ENCODE measurements around the gene TOB1. TPM values are rescaled to one million over a fixed set of nuclear protein-coding genes. Genes with fewer than 3 reads are reported as not detected.

TOB1 gene
- total RNA-seq, 1 experiment from 2014 or later = 86.0 TPM

GRCh38 chr17:50899559-50900319 lies 33.6 kb upstream of the TOB1 start (continued):
- no peak for TF ChIP-seq SP1 (IDR thresholded peaks at IDR 0.05; ENCODE audit: low read depth)
- TF ChIP-seq POLR2AphosphoS5 (IDR thresholded peaks at IDR 0.05; ENCODE audit: low read depth, low read length) = no peak

- no peak for TF ChIP-seq JUND (IDR thresholded peaks at IDR 0.05)
- ChIA-PET POLR2A (interaction anchor here (1.8 kb wide), 1 partner anchor 33 kb away, joined by 7 read pairs; the partner anchor contains the start of gene TOB1), RAD21 (ENCODE audit: low non-redundant PET in 1 of 2, low total read pairs in 2 of 2, uncharacterized antibody in 2 of 2, unreplicated experiment in 2 of 2) (no interaction called here), CTCF (no interaction called here)
- intact Hi-C loops (cut with micrococcal nuclease) = no loop called here
- no peak overlapping the region for H3K4me3 ChIP-seq (replicated peaks in 1 of 2; ENCODE audit: low read depth in 1 of 2, low read length in 2 of 2)
- H3K4me2 ChIP-seq (ENCODE audit: low read length) = no peak overlapping the region
- DNase-seq (ENCODE audit: low read depth, low spot score) (no peak), ATAC-seq (0 out of 2 replicates have a peak, but pooled peaks have one; percentile 28)
- H3K79me2 ChIP-seq (ENCODE audit: insufficient read depth, low read length) = no peaks in the 10 kb centered on the region
- no peaks in the 10 kb centered on the region for H3K9me2 ChIP-seq (ENCODE audit: insufficient read depth)
- H2AFZ ChIP-seq (ENCODE audit: low read depth, low read length, poor library complexity, severe bottlenecking) = no peak overlapping the region
- H3K9me3 ChIP-seq (ENCODE audit: control insufficient read depth in 1 of 2, insufficient read depth in 1 of 2, low read depth in 1 of 2, low read length in 2 of 2) = no peaks in the 10 kb centered on the region
- BruUV-seq (replicated peaks) = no TSS peak
- H3K27ac ChIP-seq (ENCODE audit: low read depth, low read length) = no peak overlapping the region
- no peaks in the 10 kb centered on the region for H4K20me1 ChIP-seq (ENCODE audit: insufficient read depth)
- H3K27me3 ChIP-seq (ENCODE audit: insufficient read depth, low read length) = no peaks in the 10 kb centered on the region
- peaks cover 4 to 6% of the 10 kb centered on the region in 2 experiments for H3K4me1 ChIP-seq (ENCODE audit: control insufficient read depth in 1 of 2, insufficient read depth in 2 of 2, low read length in 2 of 2)
- H3K9ac ChIP-seq (ENCODE audit: low read length) = no peak overlapping the region
- H3K36me3 ChIP-seq (ENCODE audit: control insufficient read depth in 1 of 2, insufficient read depth in 2 of 2, low read length in 2 of 2) = no peaks in the 10 kb centered on the region
Observed at GRCh38 chr17:50899005-50899460, 32.9 kb upstream of the TOB1 start.

- Histone ChIP-seq H4K20me1 (ENCODE audit: insufficient read depth) (no peaks in the 10 kb centered on the region), H3K4me3 (replicated peaks in 1 of 2; ENCODE audit: low read depth in 1 of 2, low read length in 2 of 2) (no peak overlapping the region), H3K27me3 (ENCODE audit: insufficient read depth, low read length) (no peaks in the 10 kb centered on the region), H3K4me2 (ENCODE audit: low read length) (no peak overlapping the region), H3K4me1 (ENCODE audit: control insufficient read depth in 1 of 2, insufficient read depth in 2 of 2, low read length in 2 of 2) (peaks cover 5 to 7% of the 10 kb centered on the region in 2 experiments), H3K79me2 (ENCODE audit: insufficient read depth, low read length) (no peaks in the 10 kb centered on the region), H2AFZ (ENCODE audit: low read depth, low read length, poor library complexity, severe bottlenecking) (no peak overlapping the region), H3K27ac (ENCODE audit: low read depth, low read length) (no peak overlapping the region), H3K9me2 (ENCODE audit: insufficient read depth) (no peaks in the 10 kb centered on the region), H3K36me3 (ENCODE audit: control insufficient read depth in 1 of 2, insufficient read depth in 2 of 2, low read length in 2 of 2) (no peaks in the 10 kb centered on the region), H3K9ac (ENCODE audit: low read length) (no peak overlapping the region), H3K9me3 (ENCODE audit: control insufficient read depth in 1 of 2, insufficient read depth in 1 of 2, low read depth in 1 of 2, low read length in 2 of 2) (no peaks in the 10 kb centered on the region)
- DNase-seq (ENCODE audit: low read depth, low spot score) (no peak), ATAC-seq (no peak)
- intact Hi-C loops (cut with micrococcal nuclease) = no loop called here
- BruUV-seq (replicated peaks) = no TSS peak
- ChIA-PET POLR2A (interaction anchor here (1.8 kb wide), 1 partner anchor 32 kb away, joined by 7 read pairs; the partner anchor contains the start of gene TOB1), CTCF (no interaction called here), RAD21 (ENCODE audit: low non-redundant PET in 1 of 2, low total read pairs in 2 of 2, uncharacterized antibody in 2 of 2, unreplicated experiment in 2 of 2) (no interaction called here)
- TF ChIP-seq POLR2A (IDR thresholded peaks at IDR 0.05; ENCODE audit: borderline replicate concordance, extremely low read depth, insufficient read depth, insufficient read length) = no peak
- TF ChIP-seq EZH2phosphoT487 (IDR thresholded peaks at IDR 0.05; ENCODE audit: borderline replicate concordance) = no peak
- TF ChIP-seq EGR1 (IDR thresholded peaks at IDR 0.05; ENCODE audit: low read depth) = no peak
- no peak for TF ChIP-seq CEBPB (IDR thresholded peaks at IDR 0.05; ENCODE audit: low read depth)
- TF ChIP-seq MAX (IDR thresholded peaks at IDR 0.05) = no peak
- TF ChIP-seq ZNF274 (IDR thresholded peaks at IDR 0.05; ENCODE audit: low read depth, low read length) = no peak
- TF ChIP-seq ELF1 (IDR thresholded peaks at IDR 0.05; ENCODE audit: borderline replicate concordance, low read depth) = no peak
- no peak for TF ChIP-seq ZBTB33 (IDR thresholded peaks at IDR 0.05; ENCODE audit: extremely low read depth, insufficient replicate concordance, low read length)
- TF ChIP-seq RAD21 (IDR thresholded peaks at IDR 0.05; ENCODE audit: low read depth) = no peak
- no peak for TF ChIP-seq YY1 (IDR thresholded peaks at IDR 0.05; ENCODE audit: extremely low read depth, insufficient replicate concordance, low read depth, low read length)
- no peak for TF ChIP-seq SRF (IDR thresholded peaks at IDR 0.05; ENCODE audit: low read depth)
- TF ChIP-seq EZH2 (IDR thresholded peaks at IDR 0.05) = no peak
- TF ChIP-seq TCF7L2 (IDR thresholded peaks at IDR 0.05; ENCODE audit: borderline replicate concordance, extremely low read depth, insufficient read depth, insufficient read length) = no peak
Observed at GRCh38 chr17:50898369-50899004, 32.3 kb upstream of the TOB1 start.
